Stimulated activated CD8-positive, alpha-beta memory T cell treated with anti-CD3 and anti-CD28 coated beads, Interleukin-12 subunit alpha, Interleukin-12 subunit beta, amount 100 ng/mL, for 24 hours (primary cell): ENCODE measurements around the gene PDPK1.
"Not testable (repeated sequence)": the region's sequence is repeated elsewhere in the genome, so short reads cannot be mapped to it uniquely, and the experiment has no call there.

ENCODE experiments used
- DNase-seq: peaks from one replicate; pipeline ENCODE4 v3.0.0-alpha.2; 2020; ENCODE audit errors: extremely low read depth

Gene PDPK1

DNA sequence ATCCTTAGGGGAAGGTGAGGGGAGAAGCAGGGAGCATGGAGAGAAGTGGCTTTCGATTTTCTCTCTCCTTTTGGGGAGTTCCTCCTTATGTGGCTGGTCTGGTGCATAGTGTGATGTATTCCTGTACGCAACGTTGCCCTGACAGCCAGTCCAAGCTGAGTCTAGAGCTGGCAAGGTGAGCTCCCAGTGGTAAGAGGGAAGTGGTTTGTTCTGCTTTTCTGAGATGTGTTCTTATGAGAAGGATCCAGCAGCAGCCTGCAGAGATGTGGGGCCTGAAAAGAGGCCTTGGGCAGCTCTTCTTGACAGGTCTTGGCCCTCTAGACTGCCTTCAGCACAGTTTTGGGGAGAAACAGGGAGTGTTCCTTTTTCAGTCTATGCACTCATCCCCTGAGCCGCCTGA is 3.1 kb downstream of the PDPK1 start:
- DNase-seq = not testable (repeated sequence)

DNA sequence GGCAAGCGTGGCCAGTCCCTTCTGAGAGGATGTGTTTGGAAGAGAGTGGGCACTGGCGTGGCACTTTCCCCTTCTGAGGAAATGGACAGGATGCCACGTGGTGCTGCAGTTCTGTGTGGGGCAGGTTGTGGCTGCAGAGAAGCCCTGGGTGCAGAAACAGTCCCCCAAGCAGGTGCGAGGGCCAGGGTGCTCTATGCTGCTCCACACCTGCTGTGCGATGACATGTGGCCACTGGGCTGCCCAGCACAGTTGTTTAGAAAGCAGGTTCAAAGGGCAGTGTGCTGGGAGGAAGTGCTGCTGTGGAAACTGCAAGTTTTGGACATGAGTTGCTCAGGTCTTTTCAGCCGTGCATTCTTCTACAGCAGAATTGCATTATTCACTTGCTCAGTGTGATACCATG is 3.6 kb downstream of the PDPK1 start:
- DNase-seq = not testable (repeated sequence)

DNA sequence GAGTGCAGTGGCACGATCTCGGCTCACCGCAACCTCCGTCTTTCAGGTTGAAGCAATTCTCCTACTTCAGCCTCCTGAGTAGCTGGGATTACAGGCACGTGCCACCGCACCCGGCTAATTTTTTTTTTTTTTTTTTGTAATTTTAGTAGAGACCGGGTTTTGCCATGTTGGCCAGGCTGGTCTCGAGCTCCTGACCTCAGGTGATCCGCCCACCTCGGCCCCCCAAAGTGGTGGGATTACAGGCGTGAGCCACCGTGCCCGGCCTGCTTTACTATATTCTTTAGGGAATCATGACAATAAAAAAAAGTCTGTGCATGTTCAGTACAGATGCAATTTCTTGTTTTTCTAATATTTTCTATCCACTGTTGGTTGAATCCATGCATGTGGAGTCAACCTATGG is 6.0 kb downstream of the PDPK1 start:
- DNase-seq = not testable (repeated sequence)

DNA sequence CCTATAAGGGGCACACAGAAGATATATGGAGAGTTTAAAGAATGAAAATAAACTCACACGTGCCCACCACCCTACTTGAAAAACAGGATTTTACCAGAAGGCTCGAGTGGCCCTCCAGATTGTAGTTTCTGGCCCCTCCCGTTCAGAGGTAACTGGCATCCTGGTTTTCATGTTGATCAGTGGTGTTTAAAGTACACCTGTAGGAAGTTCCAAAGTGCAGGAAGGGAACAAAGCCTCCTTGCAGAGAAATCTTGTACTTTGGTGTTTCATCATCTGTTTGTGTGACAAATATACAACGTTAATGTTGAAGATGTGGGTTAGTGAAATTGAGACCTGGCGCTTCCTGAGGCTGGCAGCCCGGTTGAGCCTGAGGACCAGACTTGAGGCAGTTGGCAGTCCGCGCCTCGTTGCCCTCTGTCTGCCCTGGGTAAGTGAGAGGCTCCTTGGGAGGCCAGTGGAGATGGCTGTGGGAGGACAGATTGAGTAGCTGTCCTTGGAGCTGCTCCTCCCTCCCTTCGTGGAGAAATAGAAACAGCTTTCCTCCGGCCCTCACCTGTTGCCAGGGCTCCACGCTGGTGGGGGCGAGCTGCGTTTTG is 12.6 kb downstream of the PDPK1 start:
- DNase-seq = not testable (repeated sequence)

DNA sequence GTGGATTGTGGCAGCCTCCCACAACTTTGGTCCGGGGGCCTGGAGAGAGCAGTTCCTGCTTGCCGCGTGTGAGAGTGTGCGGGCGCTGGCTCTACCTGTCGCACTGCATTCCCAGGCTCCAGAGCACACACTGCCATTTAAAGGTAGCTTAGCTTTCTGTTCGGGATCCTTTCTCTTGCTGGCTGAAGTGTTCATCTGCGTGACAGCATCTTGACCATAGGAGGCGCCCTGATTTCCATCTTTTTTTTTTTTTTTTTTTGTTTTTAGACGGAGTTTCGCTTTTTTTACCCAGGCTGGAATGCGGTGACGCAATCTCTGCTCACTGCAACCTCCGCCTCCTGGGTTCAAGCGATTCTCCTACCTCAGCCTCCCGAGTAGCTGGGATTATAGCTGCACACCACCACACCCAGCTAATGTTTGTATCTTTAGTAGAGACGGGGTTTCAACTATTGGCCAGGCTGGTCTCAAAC is 13.6 kb downstream of the PDPK1 start:
- DNase-seq = not testable (repeated sequence)

DNA sequence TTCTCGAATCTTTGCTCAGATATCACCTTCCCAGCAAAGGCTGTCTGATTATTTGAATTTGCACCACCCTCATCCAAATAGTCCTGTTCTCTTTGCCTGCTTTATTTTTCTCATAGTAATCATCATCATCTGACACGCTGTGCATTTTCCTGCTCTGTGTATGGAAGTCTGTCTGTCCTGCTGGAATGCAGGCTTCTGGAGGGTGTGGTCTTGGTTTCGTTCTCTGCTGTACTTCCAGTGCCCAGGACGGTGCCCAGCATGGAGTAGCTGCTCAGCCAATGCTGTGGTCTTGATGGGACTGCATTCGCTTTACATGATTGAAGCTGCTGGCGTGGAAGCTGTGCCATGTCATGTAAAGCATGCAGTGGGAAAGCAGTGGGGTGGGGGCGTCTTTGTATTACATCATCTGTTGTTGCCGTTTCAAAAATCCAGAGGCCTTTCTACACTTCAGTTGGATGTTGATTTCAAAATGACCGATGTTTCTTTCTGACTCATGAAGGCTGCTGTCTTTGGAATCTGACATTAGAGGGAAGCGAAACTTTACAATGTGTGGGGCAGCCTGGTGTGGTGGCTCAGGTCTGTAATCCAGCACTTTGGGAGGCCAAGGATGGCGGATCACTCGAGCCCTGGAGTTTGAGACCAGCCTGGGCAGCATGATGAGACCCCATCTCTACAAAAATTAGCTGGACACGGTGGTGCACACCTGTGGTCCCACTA is 17.0 kb downstream of the PDPK1 start:
- not testable (repeated sequence) for DNase-seq

DNA sequence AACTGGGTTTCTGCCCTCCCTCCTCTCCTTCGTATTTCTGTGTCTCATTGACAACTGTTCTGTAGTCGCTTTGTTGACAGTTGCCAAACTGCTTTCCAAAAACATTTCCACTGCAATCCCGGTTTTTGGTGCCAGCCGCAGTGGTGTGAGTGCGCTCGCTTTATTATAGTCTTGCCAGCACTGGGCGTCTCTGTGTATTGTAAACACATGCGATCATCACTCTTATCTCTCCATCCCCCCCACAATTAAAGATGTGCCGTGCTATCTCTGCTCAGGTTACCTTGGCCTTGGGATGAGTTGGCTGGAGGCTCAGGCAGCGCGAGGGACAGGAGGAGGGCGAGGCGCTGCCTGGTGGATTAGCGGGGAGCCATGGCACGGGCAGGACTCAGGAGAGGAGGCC is 19.3 kb downstream of the PDPK1 start:
- not testable (repeated sequence) for DNase-seq

DNA sequence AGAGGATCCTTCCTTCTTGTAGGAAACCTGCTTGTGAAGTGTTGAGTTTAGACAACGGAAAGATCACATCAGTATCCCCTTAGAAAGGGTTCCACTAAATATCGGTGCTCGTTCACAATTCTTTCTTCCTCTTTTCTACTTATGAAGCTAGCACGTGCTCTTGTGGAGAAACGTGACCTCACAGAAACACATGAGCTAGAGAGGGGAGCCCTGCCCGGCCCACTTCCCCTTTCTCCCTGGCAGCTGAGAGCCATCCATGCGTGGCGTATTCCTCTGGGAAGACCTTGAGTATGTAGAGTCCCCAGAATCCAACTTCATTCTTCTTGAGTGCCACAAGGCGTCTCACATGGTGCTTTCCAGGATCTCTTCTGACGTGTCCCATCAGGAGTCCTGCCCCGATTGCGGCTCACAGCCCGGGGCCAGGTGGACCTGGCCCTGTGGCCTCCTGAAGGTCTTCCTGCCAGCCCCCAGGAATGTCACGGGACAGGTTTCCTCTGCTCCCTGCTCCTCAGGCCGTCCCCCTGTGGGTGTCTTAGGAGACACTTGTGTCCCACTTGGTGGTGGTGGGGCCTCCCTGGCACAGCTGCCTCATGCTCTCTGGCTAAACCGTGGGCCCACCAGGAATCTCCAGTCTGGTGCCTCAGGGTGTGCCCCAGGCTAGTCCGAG is 22.4 kb downstream of the PDPK1 start:
- DNase-seq = not testable (repeated sequence)

DNA sequence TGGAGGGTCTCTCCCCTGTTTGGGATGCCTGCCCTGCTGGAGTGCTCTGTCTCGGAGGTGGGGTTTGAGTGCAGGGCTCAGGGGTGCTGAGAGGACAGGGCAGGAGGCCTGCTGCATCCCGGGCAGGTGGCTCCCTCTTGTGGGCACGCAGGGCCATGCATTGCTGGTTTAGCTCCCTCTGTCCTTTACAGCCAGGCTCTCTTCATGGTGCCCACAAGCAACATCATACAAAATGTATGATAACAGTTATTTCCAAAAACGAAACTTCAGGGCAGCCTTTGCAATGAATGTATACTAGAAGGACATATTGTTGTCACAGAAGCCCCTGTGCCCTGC is 22.9 kb downstream of the PDPK1 start:
- DNase-seq = not testable (repeated sequence)

DNA sequence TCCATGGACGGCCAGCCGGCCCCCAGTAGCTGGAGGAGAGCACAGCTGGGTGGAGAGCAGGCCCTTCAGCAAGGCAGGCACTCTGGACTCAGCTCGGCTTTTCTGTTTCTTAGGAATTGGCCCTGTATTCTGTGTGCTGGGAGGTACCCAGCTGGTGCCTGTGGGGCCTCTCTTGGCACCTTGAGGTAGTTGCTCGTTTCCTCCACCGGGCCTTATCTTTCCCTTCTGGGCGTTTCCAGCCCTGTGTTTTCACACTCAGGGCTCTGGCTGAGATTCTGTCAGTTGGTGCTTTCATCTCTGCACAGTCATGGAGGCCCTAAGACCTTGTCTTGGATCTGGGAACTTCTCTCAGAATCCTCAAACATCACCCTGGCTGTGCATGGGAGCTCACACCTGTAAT is 29.7 kb downstream of the PDPK1 start:
- not testable (repeated sequence) for DNase-seq

DNA sequence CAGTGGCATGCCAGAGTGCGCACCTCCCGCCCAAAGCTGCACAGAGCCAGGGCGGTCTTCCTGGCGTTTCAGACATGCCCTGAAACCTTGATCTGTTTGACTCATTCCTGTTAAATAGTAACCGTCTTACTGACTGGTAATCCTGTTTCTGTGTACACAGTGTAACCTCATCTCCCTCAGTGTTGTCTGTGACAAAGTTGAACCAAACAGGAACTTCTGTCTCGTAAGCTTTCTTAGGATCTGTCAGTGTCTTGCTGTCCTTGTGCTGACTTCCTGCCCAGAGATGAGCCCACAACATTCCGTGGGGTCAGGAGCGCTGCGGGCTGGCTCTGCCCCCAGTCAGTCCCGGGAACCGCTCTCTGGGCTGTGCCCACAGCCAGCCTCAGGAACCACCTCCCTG is 30.8 kb downstream of the PDPK1 start:
- not testable (repeated sequence) for DNase-seq

DNA sequence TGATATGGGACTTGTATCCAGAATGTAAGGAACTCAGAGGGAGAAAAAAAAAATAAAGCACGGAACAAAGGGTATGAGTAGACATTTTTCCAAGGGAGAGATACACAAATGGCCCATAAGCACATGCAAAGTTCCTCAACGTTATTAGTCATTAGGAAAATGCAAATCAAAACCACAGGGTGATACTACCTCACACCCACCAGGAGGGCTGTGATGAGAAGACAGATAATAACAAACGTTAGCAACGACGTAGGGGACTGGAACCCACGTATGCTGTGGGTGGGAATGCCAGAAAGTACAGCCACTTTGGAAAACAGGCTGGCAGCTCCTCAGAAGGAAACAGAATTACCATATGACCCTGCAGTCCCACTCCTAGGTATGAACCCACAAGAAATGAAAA is 34.9 kb downstream of the PDPK1 start:
- DNase-seq = not testable (repeated sequence)

DNA sequence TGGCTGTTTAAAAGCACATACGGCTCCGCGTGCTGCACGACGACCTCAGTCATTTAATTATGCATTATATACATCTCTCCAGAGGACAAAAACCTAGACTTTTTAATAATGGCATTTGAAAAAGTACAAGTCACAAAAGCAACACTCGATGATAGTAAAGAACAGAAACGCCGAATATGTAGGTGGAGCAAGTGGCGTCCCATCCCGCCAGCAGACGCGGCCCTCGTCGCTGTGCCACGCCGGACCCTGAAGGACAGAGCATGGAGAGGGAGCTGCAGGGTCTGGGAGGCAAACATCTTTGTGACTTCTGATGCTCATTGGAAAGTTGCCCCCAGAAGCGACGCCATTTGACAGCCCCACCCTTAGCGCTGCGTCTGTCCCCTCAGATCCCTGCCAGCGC is 38.0 kb downstream of the PDPK1 start:
- DNase-seq = not testable (repeated sequence)

DNA sequence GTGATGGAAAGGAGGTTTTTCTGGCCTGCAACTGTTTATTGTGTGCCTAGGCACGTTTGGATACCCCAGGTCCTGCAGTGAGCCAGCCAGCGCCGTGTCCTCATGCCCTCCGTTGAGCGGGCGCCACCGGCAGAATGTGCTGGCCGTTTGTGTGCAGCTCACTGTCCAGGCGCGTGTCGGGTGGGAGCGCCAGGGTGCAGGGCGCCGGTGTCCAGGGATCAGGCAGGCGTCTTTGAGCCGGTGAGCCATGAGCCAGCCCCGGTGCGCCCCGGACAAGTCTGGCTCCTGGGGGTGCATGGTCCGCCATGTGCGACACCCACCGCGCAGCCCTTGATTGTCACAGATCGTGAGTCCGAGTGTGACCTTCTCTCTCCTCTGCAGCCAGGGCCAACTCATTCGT is 39.2 kb downstream of the PDPK1 start:
- not testable (repeated sequence) for DNase-seq

DNA sequence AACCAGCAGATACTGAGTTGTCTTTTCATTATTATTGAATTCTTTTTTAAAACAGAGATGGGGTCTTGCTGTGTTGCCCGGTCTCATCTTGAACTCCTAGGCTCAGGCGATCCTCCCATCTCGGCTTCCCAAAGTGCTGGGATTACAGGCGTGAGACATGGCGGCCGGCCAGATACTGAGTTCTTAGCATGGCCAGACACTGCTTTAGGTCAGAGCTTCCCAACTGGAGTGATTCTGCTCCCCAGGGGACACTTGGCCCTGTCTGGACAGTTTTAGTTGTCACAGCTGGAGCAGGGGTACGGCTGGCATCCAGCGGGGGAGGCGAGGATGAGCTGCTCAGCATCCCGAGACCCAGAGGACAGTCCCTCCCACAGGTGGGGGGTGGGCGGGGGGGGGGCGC is 41.1 kb downstream of the PDPK1 start:
- DNase-seq = not testable (repeated sequence)

DNA sequence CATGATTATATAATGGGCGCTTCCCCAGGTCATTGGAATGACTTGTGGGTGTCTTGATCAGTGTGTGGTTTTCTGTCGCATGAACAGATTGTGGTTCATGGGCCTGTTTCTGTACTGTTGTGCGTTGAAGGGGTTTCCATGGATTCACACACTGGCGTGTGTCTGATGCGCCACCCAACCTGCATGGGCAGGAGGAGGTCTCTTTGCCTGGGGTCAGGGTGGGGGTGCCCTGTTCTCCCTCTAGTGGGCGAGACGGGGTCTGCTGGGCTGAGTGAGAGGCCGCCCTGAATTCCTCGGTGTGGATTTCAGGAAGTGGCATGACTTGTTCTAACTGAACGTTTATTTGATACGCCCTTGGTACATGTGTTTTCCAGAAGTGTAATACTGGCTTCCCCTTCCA is 42.3 kb downstream of the PDPK1 start:
- DNase-seq = not testable (repeated sequence)

DNA sequence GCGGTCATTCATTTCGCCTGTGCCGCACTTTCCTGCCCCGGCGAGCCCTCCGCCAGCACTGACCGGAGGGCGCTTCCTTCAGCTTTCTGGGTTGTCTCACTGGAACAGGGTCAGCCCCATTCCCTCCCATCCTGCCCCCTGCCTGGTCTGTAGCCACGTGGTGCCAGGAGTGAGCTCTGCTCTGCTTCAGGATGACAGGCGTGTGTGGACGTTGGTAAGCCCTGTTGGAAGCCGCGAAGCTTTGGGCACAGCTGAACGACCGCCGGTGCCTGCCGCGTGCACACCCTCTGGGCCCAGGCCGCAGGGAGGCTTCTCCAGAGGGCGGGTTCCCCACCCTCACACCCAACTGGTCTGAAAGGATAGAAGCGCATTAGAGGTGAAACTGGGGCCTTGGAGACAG is 43.0 kb downstream of the PDPK1 start:
- not testable (repeated sequence) for DNase-seq

DNA sequence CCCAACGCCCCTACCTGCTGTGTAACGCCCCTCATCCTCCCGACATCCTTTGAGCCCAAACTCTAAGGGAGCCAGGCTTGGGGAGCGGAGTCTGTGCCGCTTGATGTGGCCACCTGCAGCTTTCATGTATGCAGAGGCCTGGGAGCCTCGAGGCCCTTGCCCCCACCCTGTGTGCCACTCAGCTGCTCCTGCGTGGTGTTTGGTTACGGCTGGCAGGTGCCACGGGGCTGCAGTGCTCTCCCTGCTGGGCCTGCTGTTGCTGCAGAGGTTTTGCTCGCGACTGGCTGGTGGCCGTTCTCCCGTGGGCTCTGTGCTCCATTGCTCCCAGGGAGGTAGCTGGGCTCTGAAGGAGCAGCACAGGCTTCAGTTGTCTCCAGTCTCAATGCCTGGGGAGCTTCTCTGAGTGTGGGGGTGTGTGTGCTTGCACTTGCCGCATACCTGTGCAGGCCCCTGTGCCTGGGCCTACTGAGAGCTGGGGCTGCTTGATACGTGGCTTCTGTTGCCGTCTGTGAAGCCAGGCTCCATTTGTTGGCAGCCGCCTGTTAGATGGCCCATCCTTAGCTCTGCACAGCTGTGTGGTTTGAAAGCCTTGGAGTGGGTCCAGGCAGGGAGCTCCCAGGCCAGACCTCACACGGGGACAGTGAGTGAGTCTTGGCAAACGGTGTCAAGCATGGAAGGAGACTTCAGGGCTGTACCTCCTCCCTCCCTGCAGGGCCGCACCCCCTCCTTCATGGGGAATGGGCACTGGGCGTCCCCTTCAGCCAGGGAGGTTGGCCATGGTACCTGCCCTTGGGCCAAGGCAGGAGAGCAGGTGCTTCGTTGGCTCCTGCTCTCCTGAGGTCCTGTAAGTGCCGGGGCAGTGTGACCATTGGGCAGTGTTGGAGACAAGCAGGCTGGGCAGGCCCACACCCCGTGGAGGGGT is 47.2 kb downstream of the PDPK1 start:
- DNase-seq = no peak

DNA sequence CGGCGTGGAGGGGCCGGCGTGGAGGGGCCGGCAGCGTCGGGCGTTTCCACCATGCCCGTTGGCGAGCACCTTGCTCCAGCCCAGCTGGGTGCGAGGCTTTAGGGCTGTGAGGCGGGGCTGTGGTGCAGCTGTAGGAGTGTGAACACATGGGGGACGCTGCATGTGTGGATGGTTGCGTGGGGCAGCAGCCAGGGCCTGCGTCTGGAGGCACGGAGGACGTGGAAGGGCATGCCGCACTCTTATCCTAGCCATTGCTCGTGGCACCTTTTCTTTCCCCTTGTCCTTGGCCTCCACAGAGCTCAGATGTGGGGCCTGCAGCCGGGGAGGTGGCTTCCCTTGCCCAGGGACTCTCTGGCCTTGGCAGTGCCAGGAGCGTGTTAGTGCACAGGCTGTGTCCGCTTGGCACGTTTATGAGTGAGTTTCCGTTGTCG is 47.8 kb downstream of the PDPK1 start:
- no peak for DNase-seq

DNA sequence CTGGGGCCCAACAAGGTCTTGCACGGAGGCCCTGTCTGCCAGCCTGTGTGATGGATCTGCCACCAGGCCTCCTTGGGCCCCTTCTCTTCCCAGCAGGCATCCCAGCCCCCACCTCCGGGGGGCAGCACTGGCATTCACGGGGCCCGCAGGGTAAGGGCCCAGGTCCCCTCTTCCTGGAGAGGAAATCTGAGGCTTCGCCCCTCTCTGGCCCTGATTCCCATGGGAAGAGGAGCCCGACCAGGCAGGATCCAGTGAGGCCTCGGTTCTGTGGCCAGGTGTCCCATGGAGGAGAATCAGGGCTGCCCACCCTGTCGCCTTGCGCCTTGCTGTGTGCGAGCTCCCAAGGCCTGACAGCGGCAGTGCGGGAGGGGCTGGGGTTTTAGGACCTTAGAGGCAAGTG is 48.4 kb downstream of the PDPK1 start:
- DNase-seq = no peak

DNA sequence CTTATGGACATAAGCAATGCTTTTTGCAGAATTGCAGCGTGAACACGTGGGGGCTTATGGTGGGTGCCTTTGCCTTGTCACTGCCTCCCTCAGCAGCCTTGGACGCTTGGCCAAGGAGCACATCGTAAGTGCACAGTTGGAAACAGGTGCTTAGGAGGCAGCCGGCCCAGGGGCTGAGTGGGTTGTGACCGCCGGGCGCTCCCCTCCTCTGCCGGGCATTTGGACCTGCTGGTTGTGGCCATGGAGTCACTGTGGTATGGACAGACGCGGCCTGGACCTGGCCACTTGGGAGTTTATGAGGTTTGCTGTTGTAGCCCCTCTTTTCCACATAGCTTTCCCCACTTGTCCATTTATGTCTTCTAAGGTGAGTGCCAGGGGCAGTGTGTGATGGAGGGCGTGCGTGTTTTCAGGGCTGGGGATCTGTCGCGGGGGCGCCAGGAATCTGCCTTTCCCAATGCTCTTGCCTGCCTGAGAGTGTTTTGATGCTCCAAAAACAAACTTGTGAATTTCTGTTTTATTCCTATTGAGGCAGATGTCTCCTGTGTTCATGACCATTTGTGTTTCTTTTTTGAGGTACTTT is 49.2 kb downstream of the PDPK1 start:
- no peak for DNase-seq
